ENCODE results near the gene CBL. TPM values are rescaled to one million over a fixed set of nuclear protein-coding genes. Genes with fewer than 3 reads are reported as not detected.

Gene CBL
- total RNA-seq, 1 donor from 2014 or later, result 22.5 TPM

GRCh38 chr11:119337581-119338317 lies 131.6 kb downstream of the CBL start:
- DNase-seq (ENCODE audit: low read depth), result no peak
- Histone ChIP-seq H3K27me3 (ENCODE audit: control insufficient read depth, insufficient read depth, low read length) (peaks cover 33% of the 10 kb centered on the region), H3K36me3 (ENCODE audit: control insufficient read depth, insufficient read depth, low read length) (no peaks in the 10 kb centered on the region), H3K4me3 (ENCODE audit: low read depth, low read length) (no peak overlapping the region)
- TF ChIP-seq CTCF (IDR thresholded peaks at IDR 0.05; ENCODE audit: insufficient read depth, low read length, poor library complexity, severe bottlenecking), result no peak

GRCh38 chr11:119338318-119338890 lies 132.3 kb downstream of the CBL start:
- Histone ChIP-seq H3K36me3 (ENCODE audit: control insufficient read depth, insufficient read depth, low read length) (no peaks in the 10 kb centered on the region), H3K4me3 (ENCODE audit: low read depth, low read length) (no peak overlapping the region), H3K27me3 (ENCODE audit: control insufficient read depth, insufficient read depth, low read length) (peaks cover 33% of the 10 kb centered on the region)
- TF ChIP-seq CTCF (IDR thresholded peaks at IDR 0.05; ENCODE audit: insufficient read depth, low read length, poor library complexity, severe bottlenecking), result peak; percentile 87
- no peak for DNase-seq (ENCODE audit: low read depth)

- peaks cover 33% of the 10 kb centered on the region for H3K27me3 ChIP-seq (ENCODE audit: control insufficient read depth, insufficient read depth, low read length)
- no peak overlapping the region for H3K4me3 ChIP-seq (ENCODE audit: low read depth, low read length)
- no peak for TF ChIP-seq CTCF (IDR thresholded peaks at IDR 0.05; ENCODE audit: insufficient read depth, low read length, poor library complexity, severe bottlenecking)
- DNase-seq (ENCODE audit: low read depth), result no peak
- no peaks in the 10 kb centered on the region for H3K36me3 ChIP-seq (ENCODE audit: control insufficient read depth, insufficient read depth, low read length)
Observed at GRCh38 chr11:119338965-119339588, 132.9 kb downstream of the CBL start.

- Histone ChIP-seq H3K4me3 (ENCODE audit: low read depth, low read length) (peak overlapping the region; percentile 37), H3K36me3 (ENCODE audit: control insufficient read depth, insufficient read depth, low read length) (no peaks in the 10 kb centered on the region), H3K27me3 (ENCODE audit: control insufficient read depth, insufficient read depth, low read length) (peaks cover 33% of the 10 kb centered on the region)
- DNase-seq (ENCODE audit: low read depth), result no peak
- peak; percentile 73 for TF ChIP-seq CTCF (IDR thresholded peaks at IDR 0.05; ENCODE audit: insufficient read depth, low read length, poor library complexity, severe bottlenecking)
Observed at GRCh38 chr11:119339589-119340334, 133.6 kb downstream of the CBL start.

- TF ChIP-seq CTCF (IDR thresholded peaks at IDR 0.05; ENCODE audit: insufficient read depth, low read length, poor library complexity, severe bottlenecking), result no peak
- no peaks in the 10 kb centered on the region for H3K36me3 ChIP-seq (ENCODE audit: control insufficient read depth, insufficient read depth, low read length)
- DNase-seq (ENCODE audit: low read depth), result no peak
- H3K27me3 ChIP-seq (ENCODE audit: control insufficient read depth, insufficient read depth, low read length), result peaks cover 33% of the 10 kb centered on the region
- peak within 1 kb of the TSS; percentile 37 for H3K4me3 ChIP-seq (ENCODE audit: low read depth, low read length)
Observed at GRCh38 chr11:119340335-119341221, 134.4 kb downstream of the CBL start, which contains the start of gene C1QTNF5. C1QTNF5 (minus strand) TSS chr11:119340883; CDS start chr11:119340397, 486 bp downstream.
